GM19395 (cell line): ENCODE results near the gene RBM43.
A peak's percentile ranks its signal among the peaks of the same experiment; 100 is the strongest.
"Not testable (repeated sequence)": the region's sequence is repeated elsewhere in the genome, so short reads cannot be mapped to it uniquely, and the experiment has no call there.

ENCODE experiments used
- ATAC-seq: cut with Tn5 transposase; IDR thresholded peaks from one replicate; pipeline ENCODE4 v1.9.1; 2021; ENCODE audit warnings: mild to moderate bottlenecking, moderate library complexity; ENCODE audit not compliant: unreplicated experiment

Gene RBM43

DNA sequence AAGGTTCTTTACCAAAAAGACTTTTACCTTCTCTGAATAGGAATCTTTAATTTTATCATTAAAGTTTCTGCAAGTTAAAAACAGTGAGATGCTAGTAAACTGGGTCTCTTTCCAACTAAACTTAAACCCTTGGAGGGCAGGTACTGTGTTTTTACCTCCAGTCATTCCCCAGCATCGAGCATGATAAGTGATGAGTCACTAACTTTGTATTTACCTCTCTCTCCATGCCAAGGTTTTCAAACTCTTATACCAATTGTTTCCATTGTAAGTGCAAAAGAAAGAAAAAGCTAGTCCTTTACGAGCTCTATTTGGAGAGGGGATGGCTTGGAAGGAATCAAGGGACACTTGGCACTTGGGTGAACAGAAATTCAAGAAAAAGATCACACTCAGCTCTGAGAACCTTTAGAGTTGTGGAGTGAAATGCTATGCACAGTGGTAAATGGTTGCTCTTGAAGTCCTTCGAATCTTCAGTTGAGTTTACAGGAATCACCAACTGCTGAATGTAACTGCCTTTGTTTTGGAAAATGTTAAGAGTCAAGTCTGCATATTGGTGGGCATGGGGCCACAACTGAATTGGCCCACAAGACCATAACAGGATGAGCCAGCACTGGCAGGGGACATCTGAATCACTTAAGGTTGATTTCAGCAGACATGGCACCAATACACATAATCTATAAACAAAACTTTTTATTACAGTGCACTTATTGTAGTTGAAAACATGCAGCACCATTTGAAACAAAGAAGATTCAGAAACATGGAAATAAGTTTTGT lies 8.3 kb upstream of the RBM43 start:
- no peak for ATAC-seq

GRCh38 chr2:151268085-151268484 lies 6.4 kb upstream of the RBM43 start:
- no peak for ATAC-seq

DNA sequence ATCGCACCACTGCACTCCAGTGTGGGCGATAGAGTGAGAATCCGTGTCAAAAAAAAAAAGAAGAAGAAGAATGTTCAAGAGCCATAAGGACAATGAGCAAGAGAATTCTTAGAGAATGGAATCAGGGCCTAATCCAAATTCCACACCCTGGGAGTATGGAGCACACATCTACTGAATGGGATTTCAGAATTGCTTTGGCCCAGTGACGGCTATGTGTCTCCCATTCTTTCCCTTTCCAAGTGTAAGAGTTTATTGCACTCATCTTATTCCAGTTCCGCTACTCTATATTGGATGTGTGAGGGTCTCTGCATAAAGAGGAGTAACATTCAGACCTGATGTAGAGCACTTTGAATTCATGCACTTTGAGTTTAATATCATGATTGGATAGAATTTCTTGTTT lies 5.9 kb upstream of the RBM43 start:
- no peak for ATAC-seq

GRCh38 chr2:151265991-151266390 lies 4.3 kb upstream of the RBM43 start:
- no peak for ATAC-seq

- no peak for ATAC-seq
Measured at GRCh38 chr2:151264157-151264825, 2.6 kb upstream of the RBM43 start.

DNA sequence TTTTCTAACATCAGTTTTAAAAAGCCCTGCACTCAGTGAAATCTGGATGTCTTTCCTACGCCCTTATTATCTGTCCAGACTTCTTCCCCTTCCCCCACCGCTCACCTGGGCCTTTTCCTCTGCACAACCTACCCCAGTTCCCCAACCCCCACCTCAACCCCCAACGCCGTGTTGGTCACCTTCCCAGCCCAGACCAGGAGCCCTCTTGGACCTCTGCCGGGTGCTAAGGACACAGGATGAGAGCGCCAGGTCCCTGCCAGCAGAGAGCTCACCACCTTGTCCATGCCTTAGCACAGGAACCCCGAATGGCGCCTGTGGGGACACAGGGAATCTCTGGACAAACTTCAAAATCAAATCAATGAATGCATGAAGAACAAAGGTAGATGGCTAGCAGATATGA lies 966 bp upstream of the RBM43 start:
- ATAC-seq: no peak

- ATAC-seq: peak; percentile 1
Measured at GRCh38 chr2:151261977-151262291, 271 bp upstream of the RBM43 start.

DNA sequence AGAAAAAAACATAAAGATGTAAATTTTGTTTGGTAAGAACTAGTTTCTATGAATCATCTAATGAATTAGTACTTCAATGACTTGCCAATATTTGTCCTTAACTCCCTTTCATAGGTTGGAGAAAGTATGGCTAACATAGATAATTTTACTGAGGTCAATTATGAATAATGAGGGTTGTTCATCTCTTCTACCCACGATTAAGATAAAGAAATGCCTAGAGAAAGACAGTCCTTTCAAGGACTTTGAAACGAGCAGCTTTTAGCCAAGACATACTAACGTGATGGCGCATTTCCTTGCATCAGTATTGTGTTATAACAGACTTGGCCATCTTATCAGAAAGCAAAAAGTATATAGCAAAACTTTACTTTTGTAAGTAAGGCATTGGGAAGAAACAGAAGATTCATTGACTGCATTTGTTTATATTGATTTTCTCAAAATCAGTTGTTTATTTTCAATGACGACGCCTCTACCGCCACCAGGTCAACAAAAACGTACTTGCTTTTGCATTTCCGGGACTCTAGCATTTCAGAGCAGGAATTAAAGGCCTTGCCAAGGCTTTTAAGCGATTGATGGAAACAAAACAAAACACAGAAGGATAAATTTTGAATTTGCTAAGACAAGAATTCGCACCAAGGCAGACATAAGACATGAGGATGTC lies 961 bp downstream of the RBM43 start:
- peak; percentile 29 for ATAC-seq

DNA sequence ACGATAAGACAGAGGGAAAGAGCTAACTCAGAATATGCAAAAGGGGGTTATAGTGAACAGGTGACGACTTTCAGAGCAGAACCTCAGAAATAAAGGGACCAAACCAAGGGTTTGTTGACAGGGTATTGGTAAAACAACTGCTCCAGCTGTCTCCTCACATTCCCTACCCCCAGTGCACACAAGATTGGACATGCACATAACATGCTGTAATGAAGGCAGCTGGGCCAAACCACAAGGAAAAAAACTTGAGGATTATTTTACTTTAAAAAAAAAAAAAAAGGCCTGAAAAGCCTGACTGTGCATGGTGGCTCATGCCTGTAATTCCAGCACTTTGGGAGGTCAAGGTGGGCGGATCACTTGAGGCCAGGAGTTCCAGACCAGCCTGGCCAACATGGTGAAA lies 3.5 kb downstream of the RBM43 start:
- no peak for ATAC-seq

GRCh38 chr2:151252646-151253045 lies 9.0 kb downstream of the RBM43 start:
- ATAC-seq: no peak

DNA sequence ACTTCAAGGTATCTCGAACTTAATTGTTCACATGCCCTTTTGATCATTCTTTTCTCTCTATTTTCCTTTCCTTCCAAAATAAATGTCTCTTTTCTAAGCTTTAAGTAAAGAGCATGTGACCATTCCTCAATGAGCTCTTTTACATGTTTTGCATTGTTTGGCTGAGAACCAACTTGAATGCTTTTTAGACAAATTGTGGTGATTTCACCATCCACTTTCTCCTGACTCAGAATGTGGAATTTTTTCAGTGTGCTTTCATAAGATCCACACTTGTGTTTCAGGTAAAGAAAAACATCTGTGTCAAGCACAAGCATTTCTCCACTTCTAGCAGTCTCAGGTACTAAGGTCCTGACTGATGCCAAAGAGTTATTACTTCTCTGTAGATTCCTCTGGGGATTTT lies 10.7 kb downstream of the RBM43 start:
- no peak for ATAC-seq

DNA sequence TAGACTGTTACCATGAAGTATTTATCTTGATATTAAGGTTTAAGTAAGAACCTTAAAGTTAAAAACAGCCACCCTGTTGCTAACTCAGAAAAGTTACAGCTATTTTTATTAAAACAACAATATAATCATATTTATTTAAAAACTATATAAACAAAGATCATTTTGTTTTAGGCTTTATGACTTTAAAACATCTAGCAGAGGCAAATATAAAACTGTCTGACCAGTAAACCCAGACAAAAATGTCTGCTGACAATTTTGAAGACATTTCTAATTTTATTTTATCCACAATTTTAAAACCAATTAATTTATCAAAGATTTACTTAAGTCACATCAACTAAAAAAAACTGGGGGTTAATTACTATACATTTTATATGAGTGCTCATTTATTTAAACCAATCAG lies 14.2 kb downstream of the RBM43 start:
- ATAC-seq: no peak

DNA sequence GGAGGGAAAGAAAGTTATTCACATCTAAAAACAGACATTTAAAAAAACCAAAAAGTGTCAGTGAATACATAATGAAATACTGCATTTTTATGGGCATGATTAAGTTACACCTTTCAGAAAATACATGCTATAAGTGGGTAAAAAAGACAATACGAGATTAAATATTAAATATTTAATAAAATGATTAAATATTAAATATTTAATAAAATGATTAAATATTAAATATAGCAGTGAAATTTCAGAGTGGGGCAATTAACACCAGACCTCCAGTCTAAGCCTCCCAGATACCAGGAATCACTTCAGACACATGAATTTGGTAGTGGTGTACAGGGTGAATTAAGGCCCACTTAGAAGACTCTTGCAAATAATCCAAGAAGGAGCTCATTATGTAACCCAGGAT lies 15.5 kb downstream of the RBM43 start:
- no peak for ATAC-seq

GRCh38 chr2:151243468-151243867 lies 18.2 kb downstream of the RBM43 start:
- no peak for ATAC-seq

DNA sequence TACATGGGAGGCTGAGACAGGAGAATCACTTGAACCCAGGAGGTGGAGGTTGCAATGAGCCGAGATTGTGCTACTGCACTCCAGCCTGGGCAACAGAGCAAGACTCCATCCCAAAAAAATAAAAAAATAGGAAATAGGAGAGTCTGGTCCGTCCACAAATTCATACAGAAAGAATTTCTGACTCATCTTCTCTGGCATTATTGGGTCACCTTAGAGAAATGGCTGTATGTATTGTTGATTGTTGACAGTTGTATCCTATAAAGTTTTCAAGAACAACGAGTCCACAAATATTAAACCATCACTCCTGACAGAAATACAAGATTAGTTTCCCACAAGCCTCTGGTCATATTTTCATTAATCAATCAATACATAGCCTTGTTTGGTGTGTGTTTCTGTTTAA lies 20.4 kb downstream of the RBM43 start:
- ATAC-seq: no peak

GRCh38 chr2:151240433-151240832 lies 21.2 kb downstream of the RBM43 start:
- ATAC-seq: no peak

- ATAC-seq: no peak
Measured at GRCh38 chr2:151239624-151240023, 22.0 kb downstream of the RBM43 start.

- peak; percentile 83 for ATAC-seq
Measured at GRCh38 chr2:151238527-151239487, 22.9 kb downstream of the RBM43 start.

- no peak for ATAC-seq
Measured at GRCh38 chr2:151237422-151238025, 24.1 kb downstream of the RBM43 start.

GRCh38 chr2:151233760-151234159 lies 27.9 kb downstream of the RBM43 start:
- not testable (repeated sequence) for ATAC-seq

- ATAC-seq: not testable (repeated sequence)
Measured at GRCh38 chr2:151233288-151233687, 28.4 kb downstream of the RBM43 start.
